GM23338 (cell line): ENCODE measurements around the gene SEC11A. TPM values are rescaled to one million over a fixed set of nuclear protein-coding genes. Genes with fewer than 3 reads are reported as not detected.

Experiments used
- ATAC-seq: fragments of 200-7000 bp; cut with Tn5 transposase; 3 replicates; pipeline ENCODE4 v1.9.1; 2020
- DNase-seq: peaks from one replicate; pipeline ENCODE4 v3.0.0-alpha.2; 2015; ENCODE audit warnings: low spot score
- H2AFZ ChIP-seq: fragments of 200-600 bp; sonication (generic); 2 replicates; pipeline ENCODE4 v1.8.0; 2016; ENCODE audit warnings: antibody characterized with exemption, mild to moderate bottlenecking, moderate library complexity
- H3F3A ChIP-seq: fragments of 200-600 bp; sonication (generic); replicated peaks from 2 replicates; pipeline ENCODE4 v1.8.0; 2017; ENCODE audit warnings: antibody characterized with exemption, mixed run types, low read depth
- H3K27ac ChIP-seq: fragments of 200-600 bp; sonication (generic); 2 replicates; pipeline ENCODE4 v1.6.1; 2016; ENCODE audit warnings: low read depth
- H3K27me3 ChIP-seq: fragments of 200-600 bp; sonication (generic); 2 replicates; pipeline ENCODE4 v1.8.0; 2016; ENCODE audit warnings: mild to moderate bottlenecking, mixed run types, moderate library complexity; ENCODE audit not compliant: insufficient read depth
- H3K36me3 ChIP-seq: fragments of 200-600 bp; sonication (generic); 2 replicates; pipeline ENCODE4 v1.8.0; 2016; ENCODE audit warnings: mild to moderate bottlenecking; ENCODE audit not compliant: insufficient read depth
- H3K4me1 ChIP-seq: fragments of 200-600 bp; sonication (generic); 2 replicates; pipeline ENCODE4 v1.8.0; 2016; ENCODE audit warnings: mild to moderate bottlenecking, moderate library complexity; ENCODE audit not compliant: insufficient read depth
- H3K4me2 ChIP-seq: fragments of 200-600 bp; sonication (generic); 2 replicates; pipeline ENCODE4 v1.7.1; 2017; ENCODE audit warnings: mixed run types
- H3K4me3 ChIP-seq: fragments of 200-600 bp; sonication (generic); 2 replicates; pipeline ENCODE4 v1.6.1; 2016; ENCODE audit warnings: mixed run types
- H3K79me2 ChIP-seq: fragments of 200-600 bp; sonication (generic); replicated peaks from 2 replicates; pipeline ENCODE4 v1.8.0; 2017; ENCODE audit warnings: mild to moderate bottlenecking; ENCODE audit not compliant: insufficient read depth
- H3K9me2 ChIP-seq: fragments of 200-600 bp; sonication (generic); 2 replicates; pipeline ENCODE4 v1.8.0; 2017; ENCODE audit not compliant: insufficient read depth
- H4K20me1 ChIP-seq: fragments of 200-600 bp; sonication (generic); replicated peaks from 2 replicates; pipeline ENCODE4 v1.8.0; 2017; ENCODE audit warnings: mild to moderate bottlenecking; ENCODE audit not compliant: insufficient read depth
- H3K27ac Mint-ChIP-seq: 2 replicates; pipeline ENCODE4 v1.8.0; 2020; ENCODE audit warnings: inconsistent platforms, mild to moderate bottlenecking, moderate library complexity, mixed read lengths
- H3K27me3 Mint-ChIP-seq: 3 replicates; pipeline ENCODE4 v1.8.0; 2022; ENCODE audit warnings: low read depth, mild to moderate bottlenecking, moderate library complexity, mixed read lengths, inconsistent platforms; ENCODE audit not compliant: insufficient read depth, poor library complexity
- H3K36me3 Mint-ChIP-seq: 3 replicates; pipeline ENCODE4 v1.8.0; 2021; ENCODE audit warnings: low read depth, mild to moderate bottlenecking, inconsistent platforms, moderate library complexity, mixed read lengths
- H3K4me1 Mint-ChIP-seq: 3 replicates; pipeline ENCODE4 v1.8.0; 2020; ENCODE audit warnings: mild to moderate bottlenecking, inconsistent platforms, mixed read lengths
- H3K4me3 Mint-ChIP-seq: 3 replicates; pipeline ENCODE4 v1.8.0; 2021; ENCODE audit warnings: moderate library complexity, mild to moderate bottlenecking, inconsistent platforms, mixed read lengths
- H3K9me3 Mint-ChIP-seq: 3 replicates; pipeline ENCODE4 v1.8.0; 2020; ENCODE audit warnings: moderate library complexity, mild to moderate bottlenecking, inconsistent platforms, mixed read lengths
- CTCF ChIP-seq, 2 experiments: fragments of 200-600 bp in 1 of 2; sonication (generic) in 1 of 2; conservative IDR thresholded peaks; 2 replicates each; pipeline versions ENCODE4 v1.5.1 to v1.6.1; 2016 to 2017; ENCODE audit warnings: antibody characterized with exemption in 2 of 2, low read depth in 2 of 2, mild to moderate bottlenecking in 2 of 2, moderate library complexity in 1 of 2
- JUNB ChIP-seq: IDR thresholded peaks from one replicate; pipeline ENCODE4 v1.6.1; 2016; ENCODE audit warnings: antibody characterized with exemption; ENCODE audit not compliant: unreplicated experiment
- POLR2AphosphoS5 ChIP-seq: IDR thresholded peaks from 2 replicates; pipeline ENCODE4 v1.6.1; 2016; ENCODE audit warnings: antibody characterized with exemption, low read depth
- ZNF114 ChIP-seq: fragments of 250-450 bp; sonication (Bioruptor Pico); IDR thresholded peaks from 2 replicates; pipeline ENCODE4 v1.5.0; 2020; ENCODE audit warnings: mild to moderate bottlenecking, moderate library complexity
- ZNF331 ChIP-seq: fragments of 250-450 bp; sonication (Bioruptor Pico); IDR thresholded peaks from 2 replicates; pipeline ENCODE4 v1.5.0; 2020; ENCODE audit warnings: low read depth, mild to moderate bottlenecking, moderate library complexity
- ZNF462 ChIP-seq: fragments of 250-450 bp; sonication (Bioruptor Pico); IDR thresholded peaks from 2 replicates; pipeline ENCODE4 v1.5.0; 2020; ENCODE audit warnings: mild to moderate bottlenecking, moderate library complexity
- polyA plus RNA-seq: library from polyadenylated mRNA; unstranded; fragments of >200 nt; fragmentation: Nextera tagmentation; extraction: Ambion mirVana; gene quantifications from 2 replicates; pipeline ENCODE4 v1.2.1, GENCODE V29; 2016
- total RNA-seq: library from RNA; depleted of rRNA; stranded (reverse); fragments of >200 nt; shearing (Covaris generic); gene quantifications from 2 replicates; pipeline ENCODE4 v1.2.3, GENCODE V29; 2014
- TF ChIP-seq, protein P1 (sequence below): IDR thresholded peaks from one replicate; pipeline ENCODE4 v1.6.1; 2018; ENCODE audit warnings: antibody characterized with exemption; ENCODE audit not compliant: unreplicated experiment

SEC11A gene
- total and polyA plus RNA-seq, 2 experiments from 2014 or later: 191 to 257 TPM

DNA sequence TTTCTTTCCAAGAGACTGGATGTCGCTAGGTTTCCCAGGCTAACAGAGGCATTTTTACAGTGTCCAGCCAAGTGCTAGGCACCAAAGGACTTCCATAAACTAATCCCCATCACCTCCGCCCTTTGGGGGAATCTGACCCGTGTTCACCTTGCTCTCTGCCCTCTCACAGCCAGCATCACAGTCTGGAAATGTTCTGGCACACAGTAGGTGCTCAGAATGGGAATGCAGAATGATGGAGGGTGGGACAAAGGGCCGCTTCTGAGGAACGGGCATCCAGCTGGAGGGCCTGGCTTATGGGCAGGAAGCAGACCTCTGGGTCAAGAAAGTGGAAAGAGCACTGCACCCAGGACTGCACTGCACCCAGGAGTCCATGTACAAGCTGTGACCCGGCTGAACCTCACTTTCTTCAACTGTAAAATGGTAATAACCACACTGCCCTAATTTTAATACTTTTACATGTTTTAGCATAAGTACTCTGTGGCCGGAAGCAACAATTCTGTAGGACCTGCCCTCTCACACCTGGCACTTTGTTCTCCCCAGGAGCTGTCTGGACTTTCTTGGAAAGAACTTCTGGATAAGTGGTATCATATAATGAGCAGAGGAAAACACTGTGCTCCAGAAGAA is 57.0 kb downstream of the SEC11A start (continued):
- TF ChIP-seq CTCF (conservative IDR thresholded peaks at IDR 0.05; ENCODE audit: low read depth in 2 of 2): no peak
- no peak for TF ChIP-seq ZNF114 (CRISPR knock-in tag)
- TF ChIP-seq, protein P1, sequence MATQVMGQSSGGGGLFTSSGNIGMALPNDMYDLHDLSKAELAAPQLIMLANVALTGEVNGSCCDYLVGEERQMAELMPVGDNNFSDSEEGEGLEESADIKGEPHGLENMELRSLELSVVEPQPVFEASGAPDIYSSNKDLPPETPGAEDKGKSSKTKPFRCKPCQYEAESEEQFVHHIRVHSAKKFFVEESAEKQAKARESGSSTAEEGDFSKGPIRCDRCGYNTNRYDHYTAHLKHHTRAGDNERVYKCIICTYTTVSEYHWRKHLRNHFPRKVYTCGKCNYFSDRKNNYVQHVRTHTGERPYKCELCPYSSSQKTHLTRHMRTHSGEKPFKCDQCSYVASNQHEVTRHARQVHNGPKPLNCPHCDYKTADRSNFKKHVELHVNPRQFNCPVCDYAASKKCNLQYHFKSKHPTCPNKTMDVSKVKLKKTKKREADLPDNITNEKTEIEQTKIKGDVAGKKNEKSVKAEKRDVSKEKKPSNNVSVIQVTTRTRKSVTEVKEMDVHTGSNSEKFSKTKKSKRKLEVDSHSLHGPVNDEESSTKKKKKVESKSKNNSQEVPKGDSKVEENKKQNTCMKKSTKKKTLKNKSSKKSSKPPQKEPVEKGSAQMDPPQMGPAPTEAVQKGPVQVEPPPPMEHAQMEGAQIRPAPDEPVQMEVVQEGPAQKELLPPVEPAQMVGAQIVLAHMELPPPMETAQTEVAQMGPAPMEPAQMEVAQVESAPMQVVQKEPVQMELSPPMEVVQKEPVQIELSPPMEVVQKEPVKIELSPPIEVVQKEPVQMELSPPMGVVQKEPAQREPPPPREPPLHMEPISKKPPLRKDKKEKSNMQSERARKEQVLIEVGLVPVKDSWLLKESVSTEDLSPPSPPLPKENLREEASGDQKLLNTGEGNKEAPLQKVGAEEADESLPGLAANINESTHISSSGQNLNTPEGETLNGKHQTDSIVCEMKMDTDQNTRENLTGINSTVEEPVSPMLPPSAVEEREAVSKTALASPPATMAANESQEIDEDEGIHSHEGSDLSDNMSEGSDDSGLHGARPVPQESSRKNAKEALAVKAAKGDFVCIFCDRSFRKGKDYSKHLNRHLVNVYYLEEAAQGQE: no peak
- no peak for TF ChIP-seq ZNF331 (CRISPR knock-in tag)
- TF ChIP-seq POLR2AphosphoS5: no peak
- no peak for TF ChIP-seq JUNB

DNA sequence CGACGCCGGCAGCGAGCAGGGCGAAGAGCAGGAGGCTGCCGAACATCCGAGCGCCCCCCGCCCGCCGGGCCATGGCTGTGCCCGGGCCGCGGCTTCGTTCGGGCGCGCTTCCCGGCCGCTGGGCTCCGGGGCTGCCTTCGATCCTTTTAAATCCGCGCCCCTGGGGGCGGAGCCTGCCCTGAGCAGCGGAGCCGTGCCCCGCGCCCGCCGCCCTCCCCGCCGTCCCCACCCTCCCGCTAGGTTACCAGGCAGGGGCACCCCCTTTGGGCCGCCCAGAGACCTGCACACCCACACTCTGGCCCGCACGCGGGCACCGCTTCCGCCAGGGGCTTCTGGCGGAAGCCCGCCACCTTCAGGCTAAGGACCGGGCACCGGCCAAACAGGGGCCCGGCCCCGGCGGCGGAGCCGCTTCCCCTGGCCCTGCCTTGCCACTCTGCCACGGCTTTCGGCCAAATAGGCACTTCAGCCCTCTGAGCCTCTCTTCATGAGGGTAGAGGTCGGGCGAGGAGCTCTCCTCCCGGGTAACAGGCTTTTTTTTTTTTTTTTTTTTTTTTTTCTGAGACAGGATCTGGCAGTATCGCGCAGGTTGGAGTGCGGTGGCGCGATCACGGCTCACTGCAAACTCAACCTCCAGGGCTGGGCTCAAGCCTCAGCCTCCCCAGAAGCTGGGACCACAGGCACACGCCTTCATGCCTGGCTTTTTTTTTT is 57.7 kb downstream of the SEC11A start, which contains the start of gene NMB:
TSS of gene NMB (minus strand) at position 120 of the 708 bp plus-strand sequence. CDS start at position 73, 47 bp downstream.
- peak; percentile 80 for ATAC-seq
- H3K4me1 ChIP-seq: peaks cover 31% of the 10 kb centered on the region
- peak within 1 kb of the TSS; percentile 73 for H3K4me3 Mint-ChIP-seq
- peak within 1 kb of the TSS; percentile 44; the same call in 1 of the 2 replicates for H3K27ac Mint-ChIP-seq
- peaks cover 6% of the 10 kb centered on the region; the same call in 1 of the 3 replicates for H3K36me3 Mint-ChIP-seq
- H3K36me3 ChIP-seq: no peaks in the 10 kb centered on the region
- peaks cover 7% of the 10 kb centered on the region for H3K79me2 ChIP-seq
- peak within 1 kb of the TSS; percentile 91 for H2AFZ ChIP-seq
- peaks cover 12% of the 10 kb centered on the region for H3K27me3 ChIP-seq
- peak within 1 kb of the TSS; percentile 86; the same call in 1 of the 2 replicates for H3K27ac ChIP-seq
- peak within 1 kb of the TSS; percentile 96 for H3K4me2 ChIP-seq
- H4K20me1 ChIP-seq: peaks cover 8% of the 10 kb centered on the region; the same call in 1 of the 2 replicates
- peaks cover 35% of the 10 kb centered on the region for H3K4me1 Mint-ChIP-seq
- peak within 1 kb of the TSS; percentile 82 for H3K4me3 ChIP-seq
- no peaks in the 10 kb centered on the region for H3K9me3 Mint-ChIP-seq
- DNase-seq: peak; percentile 97
- H3K27me3 Mint-ChIP-seq: peaks cover 21% of the 10 kb centered on the region
- peaks cover 19% of the 10 kb centered on the region for H3F3A ChIP-seq
- no peaks in the 10 kb centered on the region for H3K9me2 ChIP-seq
- TF ChIP-seq ZNF462: no peak
- TF ChIP-seq CTCF (conservative IDR thresholded peaks at IDR 0.05; ENCODE audit: low read depth in 2 of 2): peak; percentile 66 to 68
- TF ChIP-seq POLR2AphosphoS5: peak; percentile 72
